NCI-H748 (cell line): ENCODE data around the gene RFESD.

Experiments
- DNase-seq: peaks from one replicate; lab custom pipeline; 2025; ENCODE audit not compliant: unreplicated experiment; lab: John Stamatoyannopoulos, UW

Gene RFESD

DNA sequence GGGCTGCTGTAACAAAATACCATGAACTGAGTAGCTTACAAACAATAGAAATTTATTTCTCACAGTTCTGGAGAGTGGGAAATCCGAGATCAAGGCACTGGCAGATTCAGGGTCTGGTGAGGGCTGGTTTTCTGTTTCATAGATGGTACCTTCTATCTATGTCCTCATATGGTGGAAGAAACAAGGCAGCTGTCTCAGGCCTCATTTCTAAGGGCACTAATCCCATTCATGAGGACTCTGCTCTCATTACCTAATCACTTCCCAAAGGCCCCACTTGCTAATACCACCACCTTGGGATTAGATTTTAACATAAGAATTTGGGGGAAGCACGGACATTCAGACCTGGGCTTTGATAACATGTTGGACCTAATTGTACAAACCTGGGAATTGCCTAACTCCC lies 13.5 kb downstream of the RFESD start:
- no peak for DNase-seq

DNA sequence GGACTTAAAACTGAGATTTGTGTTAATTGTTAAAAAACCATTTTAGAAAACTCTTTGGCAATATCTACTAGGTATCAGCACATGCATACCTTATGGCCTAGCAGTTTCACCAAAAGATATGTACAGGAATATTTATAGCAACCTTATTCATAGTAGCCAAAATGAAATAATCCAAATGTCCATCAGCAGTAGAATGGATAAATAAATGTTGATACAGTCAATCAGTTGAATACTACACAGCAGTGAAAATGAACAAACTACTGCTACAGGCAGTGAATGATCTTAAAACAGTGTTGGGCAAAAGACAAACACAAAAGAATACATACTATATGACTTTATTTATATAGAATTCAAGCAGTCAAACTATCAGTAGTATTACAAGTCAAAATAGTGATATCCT lies 16.4 kb downstream of the RFESD start:
- no peak for DNase-seq

DNA sequence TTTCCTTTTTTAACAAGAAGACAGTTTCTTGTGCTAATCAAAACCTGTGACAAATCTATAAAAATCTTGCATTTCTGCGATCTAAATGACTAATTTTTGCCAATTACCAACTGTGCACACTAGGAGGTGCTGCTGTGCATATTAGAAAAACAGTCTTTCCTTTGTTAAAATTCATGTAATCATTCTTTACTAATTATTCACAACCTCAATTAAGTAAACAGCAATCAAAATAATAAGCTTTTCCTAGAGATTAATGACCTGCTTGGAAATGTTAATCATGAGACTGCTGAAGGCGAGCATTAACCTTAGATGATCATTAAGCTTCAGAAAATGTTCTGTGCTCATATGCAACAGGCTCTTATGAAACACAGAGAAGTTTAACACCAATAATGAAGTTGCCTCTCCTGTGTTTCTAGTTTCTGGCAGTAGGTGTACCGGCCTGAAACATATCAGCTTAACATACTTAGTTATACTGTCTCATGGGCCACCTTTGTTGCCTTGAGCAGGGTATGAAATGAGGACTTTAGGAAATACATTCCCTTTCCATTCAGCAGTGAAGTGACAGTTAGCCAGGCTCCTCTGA lies 17.7 kb downstream of the RFESD start:
- DNase-seq = peak; percentile 20

DNA sequence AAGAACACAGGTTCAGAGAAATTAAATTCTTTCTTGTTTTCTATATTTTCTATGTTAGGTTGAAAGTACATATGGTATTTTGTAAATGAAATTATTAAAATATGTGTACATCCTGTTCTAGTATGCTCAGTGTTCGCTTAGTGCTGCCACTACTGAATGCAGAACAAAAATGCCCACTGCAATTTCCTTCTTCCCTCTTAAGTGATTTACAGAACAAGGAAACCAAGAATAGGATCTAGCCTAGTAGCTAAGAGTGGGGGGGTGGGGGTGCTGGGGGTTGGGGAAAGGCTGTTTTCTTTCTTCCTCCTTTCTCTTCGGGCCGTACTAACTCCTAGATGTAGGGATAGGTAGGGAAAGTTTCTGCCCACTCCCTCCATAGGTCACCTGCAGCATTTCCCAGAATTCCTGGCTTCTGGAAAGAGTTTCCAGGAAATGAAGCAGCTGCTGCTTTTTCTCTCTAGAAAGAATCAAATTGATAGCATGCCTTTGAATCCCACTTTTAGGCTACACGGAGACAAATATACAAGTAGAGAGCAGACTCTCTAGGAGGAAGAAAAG lies 20.6 kb downstream of the RFESD start:
- no peak for DNase-seq

DNA sequence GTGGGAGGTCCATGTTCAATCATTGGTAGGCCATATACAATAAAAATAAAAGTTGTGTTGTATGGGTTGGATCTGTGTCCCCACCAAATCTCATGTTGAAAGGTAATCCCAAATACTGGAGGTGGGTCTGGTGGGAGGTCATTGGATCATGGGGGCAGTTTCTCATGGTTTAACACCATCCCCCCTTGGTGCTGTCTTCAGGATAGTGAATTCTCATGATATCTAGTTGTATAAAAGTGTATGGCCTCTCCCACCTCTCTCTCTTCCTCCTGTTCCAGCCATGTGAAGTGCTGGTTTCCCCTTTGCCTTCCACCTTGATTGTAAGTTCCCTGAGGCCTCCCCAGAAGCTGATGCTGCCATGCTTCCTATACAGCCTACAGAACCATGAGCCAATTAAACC lies 21.1 kb downstream of the RFESD start:
- no peak for DNase-seq

DNA sequence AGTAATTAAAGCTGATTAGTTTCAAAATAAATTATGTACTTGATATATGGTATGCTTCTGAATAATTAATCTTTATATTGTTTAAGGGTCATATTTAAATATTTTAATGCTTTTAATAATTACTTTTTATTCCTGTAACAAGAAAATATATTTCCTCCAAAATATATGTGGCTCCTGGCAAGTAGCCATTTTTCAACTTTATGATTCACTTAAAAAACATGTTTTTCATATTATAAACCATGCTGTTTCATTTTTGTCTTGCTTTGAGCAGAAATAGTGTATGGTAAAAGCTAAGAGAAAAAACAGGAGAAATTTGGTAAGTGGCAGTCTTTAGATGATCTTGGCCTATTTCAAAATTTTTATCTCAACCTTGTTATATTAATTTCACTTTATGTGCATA lies 21.6 kb downstream of the RFESD start:
- no peak for DNase-seq

DNA sequence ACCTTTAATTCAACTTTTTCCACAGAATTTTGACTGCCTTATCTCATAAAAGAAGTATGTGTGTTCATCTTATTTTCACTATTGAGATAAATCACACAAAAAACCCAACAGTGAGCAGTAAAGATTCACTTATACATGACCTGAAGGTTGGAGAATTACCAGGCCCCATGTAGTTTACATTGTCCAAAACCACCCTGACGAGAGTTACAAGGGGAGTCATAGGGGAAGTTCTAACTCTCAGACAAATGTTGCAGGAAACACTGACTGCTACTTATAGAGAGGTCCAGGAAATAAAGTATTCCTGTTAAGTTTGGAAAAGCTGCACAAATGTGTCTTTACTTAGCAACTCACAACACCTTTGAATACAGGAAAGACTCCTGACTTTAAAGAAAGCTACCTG lies 22.2 kb downstream of the RFESD start:
- no peak for DNase-seq

DNA sequence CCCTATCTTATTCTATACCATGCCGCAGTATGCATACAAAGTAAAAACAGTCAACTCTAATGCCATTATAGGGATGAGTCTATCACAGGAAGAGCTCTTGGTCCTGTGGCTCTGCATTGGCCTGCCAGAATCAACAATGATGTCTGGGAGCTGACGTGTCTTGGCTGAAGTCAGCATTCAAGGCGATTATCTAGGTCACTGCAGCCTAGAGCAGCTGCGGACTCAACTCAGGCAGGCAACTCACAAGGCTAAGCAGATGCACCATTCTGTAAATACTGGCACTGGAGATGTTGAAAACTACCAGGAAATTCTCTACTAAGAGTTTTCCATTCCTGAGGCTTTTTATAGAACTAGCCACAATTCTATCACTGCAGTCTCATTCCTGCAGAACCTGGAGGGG lies 23.0 kb downstream of the RFESD start:
- DNase-seq = no peak

DNA sequence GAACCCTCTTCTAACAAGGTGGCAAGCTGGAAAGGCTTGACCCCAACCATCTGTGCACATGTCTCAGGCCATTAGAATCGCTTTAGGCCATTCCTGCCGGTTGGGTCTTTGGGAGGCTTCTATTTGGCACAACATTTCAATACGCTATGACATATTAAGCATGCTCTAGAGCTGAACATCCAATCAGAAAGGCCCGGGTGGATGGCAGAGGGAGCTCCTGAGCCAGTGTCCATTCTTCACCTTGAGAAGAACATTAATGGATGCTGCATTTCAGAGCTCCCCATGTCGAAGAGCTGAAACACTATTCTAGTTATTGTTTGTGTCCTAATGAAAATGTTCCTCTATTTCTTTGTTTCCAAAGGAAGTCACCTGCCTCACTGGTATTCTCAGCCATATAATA lies 23.4 kb downstream of the RFESD start:
- DNase-seq = no peak

DNA sequence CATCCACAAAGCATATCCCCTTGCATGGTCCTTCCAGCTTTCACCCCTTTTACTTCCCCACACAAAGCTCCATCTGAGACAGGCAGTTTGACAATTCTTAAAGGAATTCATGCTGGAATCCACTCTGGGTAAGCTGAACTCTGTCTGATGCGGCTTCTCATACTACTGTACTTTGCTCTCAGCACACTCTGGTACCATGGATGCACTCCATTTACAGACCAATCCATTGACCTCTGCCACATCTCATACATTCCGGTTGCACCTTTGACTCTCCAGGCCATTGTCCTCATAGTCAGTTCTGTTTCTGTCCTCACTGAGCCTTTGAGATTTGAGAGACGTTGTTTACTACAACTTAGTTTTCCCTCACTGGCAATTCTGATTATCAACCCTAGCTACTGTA lies 24.0 kb downstream of the RFESD start:
- no peak for DNase-seq

DNA sequence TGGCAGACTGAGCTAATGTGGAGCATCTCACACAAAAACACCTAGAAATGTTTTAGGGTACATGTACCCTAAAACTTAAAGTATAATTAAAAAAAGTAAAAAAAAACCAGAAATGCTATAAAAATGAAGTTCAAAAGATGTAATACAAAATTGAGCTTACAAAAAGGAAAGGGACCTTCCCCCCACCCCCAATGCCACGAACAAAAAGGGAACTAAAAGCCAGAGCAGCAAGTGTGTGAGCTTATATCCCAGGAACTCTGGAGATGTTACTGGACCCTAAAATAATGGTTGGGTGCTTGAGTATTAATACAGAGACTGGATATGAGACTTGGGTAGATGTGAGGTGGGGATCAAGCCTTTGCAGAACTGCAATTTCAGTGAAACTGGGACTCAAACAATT lies 25.2 kb downstream of the RFESD start:
- DNase-seq = no peak

DNA sequence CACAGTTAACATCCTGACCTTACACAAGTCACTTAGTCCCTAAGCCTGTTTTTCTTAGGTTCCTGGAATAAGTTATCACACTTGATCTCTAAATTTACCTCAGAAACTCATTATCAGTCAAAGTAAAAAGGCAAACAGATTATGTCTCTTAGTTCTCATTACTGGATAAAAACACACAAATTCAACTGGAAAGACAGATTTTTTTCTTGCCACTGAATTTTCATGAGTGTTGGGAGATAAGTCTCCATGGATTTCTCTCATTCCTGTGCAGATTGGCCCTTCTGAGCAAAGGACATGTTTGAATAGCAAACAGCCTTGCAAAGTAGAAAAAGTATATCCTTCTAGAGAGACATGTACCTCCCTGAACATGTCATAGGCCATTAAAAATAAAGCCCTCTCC lies 26.1 kb downstream of the RFESD start:
- no peak for DNase-seq

DNA sequence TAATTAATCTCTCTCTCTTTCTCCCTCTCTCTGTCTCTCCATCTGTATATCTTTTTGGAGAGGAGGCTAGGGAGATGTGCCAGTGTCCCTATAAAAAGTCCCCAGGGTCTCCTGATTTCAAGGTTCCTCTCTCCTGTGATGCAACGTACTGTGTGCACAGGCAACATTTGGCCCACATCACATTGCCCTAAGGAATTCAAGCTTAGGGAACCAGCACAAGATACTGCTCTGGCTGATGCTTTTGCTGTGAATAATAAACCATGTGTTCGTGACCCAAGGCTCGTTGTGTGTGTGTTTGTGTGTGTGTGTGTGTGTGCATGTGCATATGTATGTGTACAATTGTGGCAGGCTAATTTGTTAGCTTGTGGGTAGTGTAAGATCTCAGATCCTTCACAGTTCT lies 26.5 kb downstream of the RFESD start:
- DNase-seq = no peak

DNA sequence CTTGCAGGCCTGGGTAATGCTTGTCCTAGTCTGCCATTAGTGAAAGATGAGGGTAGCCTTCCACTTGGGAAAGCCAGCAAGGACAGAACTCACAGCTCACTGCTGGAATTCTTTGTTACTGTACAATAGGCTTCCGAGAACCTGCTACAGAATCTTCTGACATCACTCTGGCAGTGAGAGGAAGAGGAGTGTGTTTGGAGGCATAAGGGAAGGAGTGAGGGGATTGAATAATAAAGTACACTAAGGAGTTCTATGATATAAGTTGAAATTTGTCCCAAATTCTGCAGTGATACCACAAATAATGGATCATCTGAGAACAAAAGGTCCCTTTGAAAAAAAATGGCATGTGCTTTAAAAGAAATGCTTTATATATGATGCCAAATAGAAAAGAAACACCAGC lies 36.3 kb downstream of the RFESD start, which contains the start of gene SPATA9:
TSS of gene SPATA9 (minus strand) at position 101 of the 400 bp plus-strand sequence. CDS start 137 bp downstream, outside the sequence.
- no peak for DNase-seq

DNA sequence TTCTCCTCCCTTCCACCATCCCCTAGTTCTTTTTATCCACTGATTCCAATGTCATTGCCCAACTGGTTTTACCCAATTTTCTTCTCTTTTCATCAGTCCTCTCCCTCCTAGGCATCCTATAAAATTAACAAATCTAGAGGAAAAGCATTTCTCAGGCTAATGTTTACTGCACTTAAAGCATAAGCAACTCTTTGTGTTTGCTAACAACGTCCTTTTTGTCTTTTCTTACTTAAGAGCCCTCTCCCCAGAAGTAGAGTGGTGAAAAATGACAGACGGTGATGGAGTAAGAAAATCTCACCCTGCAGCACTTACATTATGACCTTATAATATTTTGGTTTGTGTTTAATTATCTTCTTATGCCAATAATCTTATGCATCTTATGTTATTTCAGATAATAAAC lies 37.8 kb downstream of the RFESD start:
- no peak for DNase-seq

DNA sequence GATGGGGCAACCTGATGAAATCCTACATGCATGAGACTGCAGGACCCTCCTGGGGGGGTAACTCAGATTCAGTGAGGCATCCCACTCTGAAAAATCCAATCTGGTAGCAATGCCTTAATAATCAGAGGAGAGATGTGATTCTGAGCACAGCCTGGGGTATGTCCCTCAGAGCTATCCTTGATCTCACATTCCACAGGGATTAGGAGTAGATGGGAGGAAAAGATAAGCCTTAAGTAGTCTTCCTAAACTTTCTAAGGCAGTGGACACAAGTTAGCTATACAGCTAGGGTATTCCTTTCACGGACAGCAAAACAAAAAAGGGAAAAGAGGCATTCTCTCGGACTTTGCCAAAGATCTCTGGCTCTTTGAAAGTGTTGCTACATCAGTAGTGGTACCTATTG lies 40.1 kb downstream of the RFESD start:
- no peak for DNase-seq

DNA sequence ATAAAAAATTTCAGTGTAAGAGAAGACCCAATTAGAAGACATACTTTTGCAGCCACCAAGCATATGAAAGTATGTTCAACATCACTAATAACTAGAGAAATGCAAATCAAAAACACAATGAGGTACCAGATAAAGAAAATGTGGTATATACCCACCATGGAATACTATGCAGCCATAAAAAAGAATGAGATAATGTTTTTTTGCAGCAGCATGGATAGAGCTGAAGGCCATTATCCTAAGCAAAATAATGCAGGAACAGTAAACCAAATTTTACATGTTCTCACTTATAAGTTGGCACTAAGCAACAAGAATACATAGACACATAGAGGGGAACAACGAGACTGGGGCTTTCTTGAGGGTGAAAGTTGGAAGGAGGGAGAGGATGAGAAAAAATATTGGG lies 43.1 kb downstream of the RFESD start:
- no peak for DNase-seq

DNA sequence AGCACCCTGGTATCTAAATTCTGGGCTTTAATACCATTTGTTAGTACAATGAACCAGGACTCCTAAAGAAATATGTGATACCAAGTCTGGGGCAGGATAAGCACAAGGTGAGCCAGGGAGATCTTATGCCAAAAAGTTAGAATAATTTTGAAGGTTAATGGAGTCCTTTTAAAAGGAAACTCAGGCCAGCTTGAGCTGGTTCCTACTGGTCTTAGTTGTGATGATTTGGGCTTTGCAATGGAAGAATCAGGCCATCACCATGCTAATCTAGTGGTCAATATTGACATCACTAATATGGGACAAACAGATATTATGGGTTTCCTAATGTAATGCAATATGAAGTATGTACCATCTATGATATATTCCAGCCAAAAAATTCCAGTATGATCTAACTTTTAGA lies 43.8 kb downstream of the RFESD start:
- no peak for DNase-seq

DNA sequence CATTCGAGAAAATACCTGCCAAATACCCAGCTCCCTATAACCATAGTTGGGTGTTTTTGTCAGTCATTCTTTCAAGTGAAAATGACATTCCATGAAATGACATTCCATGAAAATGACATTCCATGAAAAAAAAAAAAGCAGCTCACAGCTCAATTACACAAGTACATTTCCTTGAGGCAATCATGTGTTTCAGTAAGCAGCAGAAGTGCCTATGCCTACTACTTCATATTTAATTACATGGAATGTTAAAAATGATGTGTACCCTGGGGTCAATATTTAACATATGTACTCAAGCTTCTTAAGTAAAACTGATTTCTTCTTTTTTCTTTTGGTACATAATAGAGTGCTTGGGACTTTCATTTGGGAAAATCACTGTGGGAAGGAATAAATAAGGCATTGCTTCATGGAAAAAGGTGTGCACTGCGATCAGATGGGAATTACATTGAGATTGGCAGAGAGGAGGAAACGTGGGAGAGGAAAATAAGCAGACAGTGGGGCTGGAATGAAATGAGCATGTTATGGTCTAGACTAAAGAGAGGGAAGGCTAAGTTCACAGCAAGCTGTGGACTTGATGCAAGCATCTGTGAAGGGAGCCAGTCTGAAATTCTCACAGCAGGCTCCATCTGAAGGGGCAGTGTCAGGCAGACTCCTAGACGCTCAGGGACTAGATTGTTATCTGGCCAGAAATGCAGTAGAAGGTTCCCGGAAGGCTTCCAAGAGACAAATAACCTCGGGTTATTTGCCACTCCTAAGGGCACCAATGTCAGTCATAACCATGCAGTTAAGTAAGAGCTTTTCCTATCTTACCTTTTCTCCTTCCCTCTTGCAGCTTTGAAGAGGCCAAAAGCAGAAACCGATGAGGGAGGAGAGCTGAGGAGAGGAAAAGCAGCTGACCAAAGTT lies 51.5 kb downstream of the RFESD start:
- DNase-seq = no peak

DNA sequence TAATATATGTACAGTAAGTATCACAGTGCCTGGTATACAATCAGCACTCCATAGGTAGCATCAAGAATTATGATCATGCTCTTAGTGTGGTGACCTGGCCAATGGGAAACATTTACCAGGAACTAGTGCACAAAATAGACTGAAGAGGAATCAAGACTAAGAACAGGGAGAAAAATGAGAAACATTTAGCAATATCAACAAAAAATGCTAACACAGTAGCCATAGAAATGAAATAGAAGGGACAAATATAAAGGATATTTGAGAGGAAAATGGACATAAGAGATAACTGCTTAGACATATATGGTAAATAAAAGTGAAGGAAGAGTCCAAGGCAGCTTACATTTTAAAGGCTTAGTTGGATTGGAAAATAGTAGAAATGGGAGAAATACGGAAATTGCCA lies 52.8 kb downstream of the RFESD start:
- no peak for DNase-seq

DNA sequence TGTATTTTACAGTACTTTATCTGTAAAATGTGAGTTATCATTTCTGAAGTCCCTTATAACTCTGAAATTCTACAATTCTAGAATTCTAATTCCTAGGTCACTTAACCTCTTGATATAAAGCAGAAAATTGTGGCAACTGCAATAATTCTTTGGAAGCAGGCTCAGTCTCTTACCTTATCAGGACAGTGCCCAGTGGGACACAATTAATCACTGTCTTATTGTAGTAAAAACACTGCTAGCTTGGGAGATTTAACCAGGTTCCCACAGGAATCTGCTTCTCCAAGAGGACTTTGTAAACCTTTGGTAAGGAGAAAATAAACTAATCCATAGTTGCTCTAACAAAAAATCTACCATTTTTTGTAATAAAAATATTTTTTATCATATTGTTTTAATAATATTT lies 54.5 kb downstream of the RFESD start:
- DNase-seq = no peak

DNA sequence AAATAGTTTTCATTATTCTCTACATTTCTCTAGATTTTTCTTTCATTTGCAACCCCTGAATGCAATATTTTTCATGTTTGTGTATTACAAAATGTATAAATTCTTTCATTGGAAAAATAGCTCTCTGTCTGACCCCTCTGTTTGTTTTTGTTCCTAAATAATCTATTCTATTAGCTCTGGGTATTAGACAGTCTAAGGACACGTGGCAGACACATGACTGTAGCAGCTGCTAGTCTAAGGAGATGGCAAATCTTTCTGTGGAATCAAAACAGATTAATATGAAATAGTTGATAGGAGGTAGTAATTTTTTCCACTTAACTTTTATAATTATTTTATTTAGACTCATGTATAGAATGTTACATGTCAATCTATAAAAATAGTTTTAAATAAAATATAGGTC lies 57.6 kb downstream of the RFESD start:
- no peak for DNase-seq
